HUES64 (cell line): ENCODE results near the gene MTX2. TPM values are rescaled to one million over a fixed set of nuclear protein-coding genes. Genes with fewer than 3 reads are reported as not detected.

Experiments used
- H3K27ac ChIP-seq: 2 replicates; pipeline ENCODE4 v1.7.0; 2013; ENCODE audit warnings: low read depth, low read length, inconsistent platforms
- H3K27me3 ChIP-seq: 2 replicates; pipeline ENCODE4 v1.6.1; 2013; ENCODE audit warnings: mild to moderate bottlenecking, low read length; ENCODE audit not compliant: insufficient read depth
- H3K36me3 ChIP-seq: 2 replicates; pipeline ENCODE4 v1.6.1; 2013; ENCODE audit warnings: mild to moderate bottlenecking, low read length; ENCODE audit not compliant: insufficient read depth
- H3K4me1 ChIP-seq: 2 replicates; pipeline ENCODE4 v1.6.1; 2013; ENCODE audit warnings: mild to moderate bottlenecking, low read length, moderate library complexity; ENCODE audit not compliant: insufficient read depth
- H3K4me3 ChIP-seq: 2 replicates; pipeline ENCODE4 v1.5.1; 2013; ENCODE audit warnings: mild to moderate bottlenecking, low read length, moderate library complexity
- H3K9ac ChIP-seq: 2 replicates; pipeline ENCODE4 v1.6.1; 2013; ENCODE audit warnings: mild to moderate bottlenecking, low read depth, low read length
- H3K9me3 ChIP-seq: 2 replicates; pipeline ENCODE4 v1.6.1; 2013; ENCODE audit warnings: low read depth, low read length; ENCODE audit not compliant: insufficient read depth
- WGBS: fragments of 150-250, 120-280 bp; methylation state at CpG from one replicate; pipeline ENCODE4 v1.1.7; 2013; ENCODE audit warnings: missing lambda C conversion rate; 5-methylcytosine and 5-hydroxymethylcytosine counted together
- polyA plus RNA-seq, 2 experiments: library from polyadenylated mRNA; stranded (reverse); fragments of 50-300 nt; gene quantifications; one replicate each; pipeline ENCODE4 v1.2.3, GENCODE V29; 2013

Gene MTX2
- polyA plus RNA-seq (2013, experiment 1 of 2) = 42.1 TPM
- 51.6 TPM for polyA plus RNA-seq (2013, experiment 2 of 2)

DNA sequence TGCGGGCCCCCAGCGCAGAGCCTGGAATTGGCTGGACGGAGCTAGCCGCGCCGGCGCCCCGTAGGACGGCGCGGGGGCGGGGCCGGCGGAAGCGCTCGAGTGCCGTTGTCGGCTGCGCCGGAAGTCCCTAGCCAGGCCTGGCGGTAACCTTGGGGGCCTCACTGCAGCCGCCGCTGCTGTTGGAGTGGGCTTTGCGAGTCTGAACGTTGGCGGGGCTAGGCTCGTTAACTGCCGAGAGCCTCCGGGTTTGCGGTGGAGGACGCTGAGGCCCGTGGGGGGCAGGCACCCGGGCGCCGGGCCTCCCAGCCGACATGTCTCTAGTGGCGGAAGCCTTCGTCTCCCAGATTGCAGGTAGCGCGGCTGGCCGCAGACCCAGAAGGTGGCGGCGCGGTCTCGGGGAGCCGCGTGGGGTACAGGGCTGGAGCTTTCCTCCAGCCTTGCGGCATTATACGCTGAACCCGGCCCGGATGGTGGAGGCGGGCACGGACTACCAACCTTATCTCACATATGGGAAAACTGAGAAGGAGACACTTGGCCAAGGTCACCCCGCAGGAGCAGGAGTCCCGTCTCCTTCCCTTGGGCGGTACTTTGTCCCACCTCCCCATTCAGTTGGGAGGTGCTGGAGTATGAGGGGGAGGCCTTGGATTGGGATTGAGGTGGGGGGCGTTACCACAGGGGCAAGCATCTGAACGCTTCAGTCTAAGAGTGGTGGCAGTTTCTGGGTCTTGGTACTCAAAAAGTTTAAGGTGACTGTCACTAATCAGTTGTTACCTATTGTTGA, at the start of gene MTX2:
TSS of gene MTX2 (plus strand) at position 124 of the 781 bp plus-strand sequence. CDS start at position 312, 188 bp downstream.
- Histone ChIP-seq H3K27ac (peak within 1 kb of the TSS; percentile 96), H3K4me3 (peak within 1 kb of the TSS; percentile 100), H3K9me3 (no peaks in the 10 kb centered on the region), H3K9ac (peak within 1 kb of the TSS; percentile 94), H3K4me1 (peaks cover 5% of the 10 kb centered on the region; the same call in 1 of the 2 replicates), H3K27me3 (peaks cover 20% of the 10 kb centered on the region), H3K36me3 (0 out of 2 replicates have a peak, but pooled peaks cover 5% of the 10 kb centered on the region)
- WGBS = under 1% methylated on average over 56 of the region's 58 CpGs

DNA sequence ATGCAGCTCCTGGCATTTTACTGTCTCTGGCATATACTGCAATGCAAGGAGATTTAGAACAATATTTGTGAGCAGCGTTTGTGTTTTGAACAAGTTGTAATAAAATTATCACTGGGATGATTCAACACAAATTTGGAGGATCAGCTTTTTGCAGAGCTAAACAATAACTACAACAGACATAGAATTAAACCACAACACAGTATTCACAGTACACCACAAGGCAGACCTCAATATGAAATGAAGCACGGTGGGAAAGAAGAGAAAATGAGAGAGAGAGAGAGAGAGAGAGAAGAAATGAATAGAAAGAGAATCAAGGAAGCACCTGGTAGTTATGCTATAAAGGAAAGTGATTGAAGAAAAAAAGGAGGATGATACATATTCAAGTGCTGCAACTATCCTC, 41.4 kb upstream of the MTX2 start:
- no peak overlapping the region for H3K9ac ChIP-seq
- no peaks in the 10 kb centered on the region for H3K9me3 ChIP-seq
- WGBS = 94% methylated on average over 2 of the region's 2 CpGs
- H3K4me3 ChIP-seq = no peak overlapping the region
- H3K36me3 ChIP-seq = no peaks in the 10 kb centered on the region
- no peak overlapping the region for H3K27ac ChIP-seq
- no peaks in the 10 kb centered on the region; the same call in 1 of the 2 replicates for H3K27me3 ChIP-seq
- H3K4me1 ChIP-seq = no peaks in the 10 kb centered on the region

DNA sequence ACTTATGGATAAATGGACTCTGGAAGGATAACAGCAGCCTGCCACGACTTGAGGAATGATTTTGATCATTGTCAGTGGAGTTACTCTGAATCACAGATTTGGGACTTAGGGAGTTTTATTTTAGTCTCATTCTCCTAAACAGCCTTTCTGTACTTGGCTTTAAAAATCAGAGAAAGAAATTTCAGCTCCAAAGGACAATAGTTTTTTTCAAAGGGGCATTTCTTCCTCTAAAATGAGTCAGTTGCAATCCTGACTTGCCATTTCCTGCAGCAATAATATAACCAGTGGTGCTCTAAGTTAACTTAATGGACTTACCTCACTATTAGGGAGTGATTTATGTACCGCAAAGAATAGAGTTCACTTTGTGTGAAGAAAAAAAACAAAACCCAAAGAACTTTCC, 35.1 kb upstream of the MTX2 start:
- no peaks in the 10 kb centered on the region for H3K36me3 ChIP-seq
- 69% methylated on average over 1 of the region's 2 CpGs for WGBS
- H3K4me1 ChIP-seq = no peaks in the 10 kb centered on the region
- H3K9me3 ChIP-seq = no peaks in the 10 kb centered on the region
- no peak overlapping the region for H3K9ac ChIP-seq
- H3K27me3 ChIP-seq = no peaks in the 10 kb centered on the region
- H3K4me3 ChIP-seq = no peak overlapping the region
- H3K27ac ChIP-seq = no peak overlapping the region

DNA sequence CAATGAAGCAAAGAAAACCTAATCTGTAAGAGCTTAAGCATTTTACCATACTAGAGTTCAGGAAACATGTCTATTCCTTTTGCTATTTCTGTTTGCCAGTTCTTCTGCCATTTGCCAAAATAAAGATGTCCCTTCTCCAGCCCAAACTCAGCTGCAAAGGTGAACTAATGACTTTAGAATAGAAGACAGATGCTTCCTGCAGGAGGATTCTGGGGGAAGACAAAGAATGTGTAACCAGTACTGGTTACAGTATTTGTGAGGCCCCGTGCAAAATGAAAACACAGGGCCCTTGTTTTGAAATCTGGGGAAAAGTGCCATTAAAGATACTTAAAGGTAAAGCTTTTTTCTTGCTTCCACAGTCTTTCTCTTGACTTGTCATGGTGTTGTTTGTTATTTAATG, 34.3 kb upstream of the MTX2 start:
- H3K4me3 ChIP-seq = no peak overlapping the region
- H3K9ac ChIP-seq = no peak overlapping the region
- WGBS = 87% methylated on average over 1 of the region's 1 CpG
- no peak overlapping the region for H3K27ac ChIP-seq
- no peaks in the 10 kb centered on the region for H3K9me3 ChIP-seq
- H3K4me1 ChIP-seq = no peaks in the 10 kb centered on the region
- no peaks in the 10 kb centered on the region for H3K27me3 ChIP-seq
- no peaks in the 10 kb centered on the region for H3K36me3 ChIP-seq

DNA sequence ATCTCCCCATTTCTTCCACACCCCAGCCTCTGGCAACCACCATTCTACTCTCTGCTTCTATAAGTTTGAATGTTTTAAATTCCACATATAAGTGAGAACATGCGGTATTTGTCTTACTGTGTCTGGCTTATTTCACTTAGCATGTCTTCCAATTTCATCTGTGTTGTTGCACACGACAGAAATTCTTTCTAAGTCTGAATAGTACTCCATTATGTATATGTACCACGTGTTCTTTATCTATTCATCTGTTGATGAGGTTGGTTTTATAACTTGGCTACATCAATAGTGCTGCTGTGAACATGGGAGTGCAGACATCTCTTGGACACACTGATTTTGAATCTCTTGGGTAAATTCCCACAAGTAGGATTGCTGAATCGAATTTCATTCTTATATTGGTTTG, 31.8 kb upstream of the MTX2 start:
- Histone ChIP-seq H3K36me3 (no peaks in the 10 kb centered on the region), H3K27me3 (no peaks in the 10 kb centered on the region), H3K4me1 (no peaks in the 10 kb centered on the region), H3K4me3 (no peak overlapping the region), H3K9ac (no peak overlapping the region), H3K9me3 (no peaks in the 10 kb centered on the region), H3K27ac (no peak overlapping the region)
- WGBS = 86% methylated on average over 4 of the region's 4 CpGs

DNA sequence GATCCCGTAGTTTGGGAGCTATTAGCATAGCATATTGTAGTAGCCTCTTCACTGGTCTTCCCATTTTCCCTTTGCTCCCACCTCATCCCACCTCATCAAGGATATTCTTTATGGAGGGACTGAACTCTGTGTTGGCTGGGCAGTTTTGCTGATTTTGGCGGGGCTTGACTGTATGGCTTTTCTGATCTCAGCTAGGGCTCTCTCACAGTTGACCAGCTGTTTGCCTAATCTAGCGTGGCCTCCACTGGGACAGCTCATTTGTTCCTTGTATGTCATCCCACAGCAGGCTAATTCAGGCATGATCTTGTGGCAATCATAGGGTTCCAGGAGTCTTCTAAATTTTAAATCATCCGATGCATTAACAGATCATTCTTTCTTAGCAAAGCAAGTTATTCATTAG, 30.2 kb upstream of the MTX2 start:
- WGBS = 92% methylated on average over 4 of the region's 4 CpGs
- Histone ChIP-seq H3K27me3 (no peaks in the 10 kb centered on the region), H3K27ac (no peak overlapping the region), H3K4me3 (no peak overlapping the region), H3K9me3 (no peaks in the 10 kb centered on the region), H3K36me3 (no peaks in the 10 kb centered on the region), H3K9ac (no peak overlapping the region), H3K4me1 (no peaks in the 10 kb centered on the region)

DNA sequence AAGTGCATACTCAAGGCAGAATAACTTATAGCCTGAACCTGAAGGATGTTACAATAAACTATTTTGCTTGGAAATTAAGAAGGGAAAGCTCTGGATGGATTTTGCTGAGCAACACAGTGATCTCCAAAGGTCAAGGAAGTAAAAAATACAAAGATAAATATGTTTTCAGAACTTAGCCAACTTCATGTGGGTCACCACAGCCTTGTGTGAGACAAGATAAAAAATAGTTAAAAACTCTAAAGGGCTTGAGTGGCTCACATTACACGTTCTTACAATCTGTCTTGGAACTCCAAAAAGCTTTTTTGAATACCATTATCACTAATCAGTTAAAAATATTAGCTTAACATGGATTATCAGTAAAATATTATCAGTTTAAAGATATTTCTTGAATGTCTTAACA, 28.9 kb upstream of the MTX2 start:
- Histone ChIP-seq H3K4me1 (no peaks in the 10 kb centered on the region), H3K36me3 (no peaks in the 10 kb centered on the region), H3K9ac (no peak overlapping the region), H3K9me3 (no peaks in the 10 kb centered on the region), H3K27me3 (no peaks in the 10 kb centered on the region), H3K27ac (no peak overlapping the region), H3K4me3 (no peak overlapping the region)
- WGBS = no CpG with 5 or more reads among the region's 1 CpG

DNA sequence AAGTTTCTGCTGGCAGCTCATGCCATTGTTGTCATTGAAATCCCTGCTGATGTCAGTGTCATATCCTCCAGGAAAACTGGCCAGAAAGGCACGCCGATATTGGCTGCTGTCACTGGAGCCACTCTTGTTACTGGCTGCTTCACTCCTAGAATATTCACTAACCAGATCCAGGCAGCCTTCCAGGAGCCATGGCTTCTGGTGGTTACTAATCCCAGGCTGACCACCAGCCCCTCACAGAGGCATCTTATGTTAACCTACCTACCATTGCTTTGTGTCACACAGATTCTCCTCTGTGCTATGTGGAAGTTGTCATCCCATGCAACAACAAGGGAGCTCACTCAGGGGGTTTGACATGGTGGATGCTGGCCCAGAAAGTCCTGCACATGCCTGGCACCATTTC, 27.0 kb upstream of the MTX2 start:
- Histone ChIP-seq H3K4me1 (no peaks in the 10 kb centered on the region), H3K27ac (no peak overlapping the region), H3K9me3 (no peaks in the 10 kb centered on the region), H3K36me3 (no peaks in the 10 kb centered on the region), H3K9ac (no peak overlapping the region), H3K4me3 (no peak overlapping the region), H3K27me3 (no peaks in the 10 kb centered on the region)
- WGBS = 97% methylated on average over 2 of the region's 2 CpGs

DNA sequence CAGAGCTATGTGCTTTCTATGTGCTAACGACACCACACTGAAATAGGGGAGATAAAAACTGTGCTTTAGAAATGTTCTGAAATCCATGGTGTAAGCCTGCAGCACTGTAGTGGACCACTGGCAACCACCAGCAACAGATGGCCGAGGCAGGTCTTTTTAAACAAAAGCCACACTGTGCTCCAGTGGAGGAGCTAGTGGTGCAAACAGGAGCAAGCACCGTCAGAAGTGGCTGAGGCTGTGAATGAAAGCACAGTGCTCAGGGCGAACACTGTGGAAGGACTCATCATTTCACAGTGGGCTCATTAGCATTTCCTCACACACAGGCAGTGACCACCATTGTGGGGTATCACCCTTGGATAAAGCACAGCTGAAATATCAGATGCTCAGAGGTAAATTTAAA, 22.9 kb upstream of the MTX2 start:
- H3K9me3 ChIP-seq = no peaks in the 10 kb centered on the region
- H3K36me3 ChIP-seq = no peaks in the 10 kb centered on the region
- H3K4me1 ChIP-seq = no peaks in the 10 kb centered on the region
- WGBS = 83% methylated on average over 4 of the region's 4 CpGs
- no peaks in the 10 kb centered on the region for H3K27me3 ChIP-seq
- no peak overlapping the region for H3K4me3 ChIP-seq
- H3K27ac ChIP-seq = no peak overlapping the region
- H3K9ac ChIP-seq = no peak overlapping the region

DNA sequence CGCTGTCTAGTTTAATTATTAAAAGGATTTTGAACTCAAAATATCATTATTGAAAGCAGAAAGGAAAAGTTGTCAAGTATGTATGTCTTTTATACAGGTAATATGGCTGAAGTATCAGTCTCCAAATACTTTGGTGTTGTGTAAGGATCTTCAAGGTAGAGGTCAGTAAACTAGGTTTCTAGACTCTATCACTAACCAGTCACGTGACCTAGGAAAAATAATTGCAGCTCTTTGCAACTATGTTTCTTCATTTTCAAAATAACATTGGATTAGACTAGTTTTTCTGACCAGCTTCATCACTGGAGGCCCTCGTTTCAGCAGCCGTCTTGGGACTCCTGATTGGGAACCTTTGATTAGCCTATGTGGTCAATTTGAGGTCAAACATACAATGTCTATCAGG, 21.4 kb upstream of the MTX2 start:
- H3K27me3 ChIP-seq = no peaks in the 10 kb centered on the region
- no peak overlapping the region for H3K27ac ChIP-seq
- H3K4me1 ChIP-seq = no peaks in the 10 kb centered on the region
- no peaks in the 10 kb centered on the region for H3K9me3 ChIP-seq
- H3K36me3 ChIP-seq = no peaks in the 10 kb centered on the region
- no peak overlapping the region for H3K4me3 ChIP-seq
- WGBS = 79% methylated on average over 4 of the region's 4 CpGs
- no peak overlapping the region for H3K9ac ChIP-seq

DNA sequence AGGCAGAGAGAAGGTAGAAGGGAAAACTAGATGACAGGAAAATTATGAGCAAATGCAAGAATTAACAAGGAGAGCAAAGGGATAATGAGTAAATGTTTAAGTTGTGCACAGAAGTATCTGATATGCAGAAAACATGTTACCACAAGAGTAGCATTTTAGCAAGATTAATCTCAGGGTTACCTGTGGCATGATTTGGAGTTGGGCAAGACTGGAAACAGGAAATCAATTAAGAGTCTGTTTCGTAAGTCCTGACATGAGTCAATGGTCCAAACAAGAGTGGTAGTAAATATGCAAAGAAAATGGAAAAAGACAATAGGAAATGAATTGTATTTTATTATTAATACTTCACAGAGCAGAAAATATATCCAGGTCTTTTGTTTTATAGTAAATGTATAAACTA, 17.3 kb upstream of the MTX2 start:
- no peak overlapping the region for H3K4me3 ChIP-seq
- no peak overlapping the region for H3K27ac ChIP-seq
- no peak overlapping the region for H3K9ac ChIP-seq
- no peaks in the 10 kb centered on the region for H3K36me3 ChIP-seq
- H3K27me3 ChIP-seq = no peaks in the 10 kb centered on the region
- WGBS = 91% methylated on average over 1 of the region's 1 CpG
- no peaks in the 10 kb centered on the region for H3K4me1 ChIP-seq
- no peaks in the 10 kb centered on the region for H3K9me3 ChIP-seq
